ENCODE data around the gene PRDX6. TPM values are rescaled to one million over a fixed set of nuclear protein-coding genes. Genes with fewer than 3 reads are reported as not detected.

The PRDX6 gene
- total and polyA plus RNA-seq, 2 of the 8 experiments (the other 6 are each of a cell fraction or from before 2014, with no cell fraction given): 348 to 677 TPM

GRCh38 chr1:173444757-173445156 lies 32.4 kb upstream of the PRDX6 start (continued):
- TF ChIP-seq, protein P1, sequence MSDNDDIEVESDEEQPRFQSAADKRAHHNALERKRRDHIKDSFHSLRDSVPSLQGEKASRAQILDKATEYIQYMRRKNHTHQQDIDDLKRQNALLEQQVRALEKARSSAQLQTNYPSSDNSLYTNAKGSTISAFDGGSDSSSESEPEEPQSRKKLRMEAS (IDR thresholded peaks at IDR 0.05): no peak
- TF ChIP-seq SP1 (IDR thresholded peaks at IDR 0.05; ENCODE audit: low read depth, low read length): no peak
- no peak for TF ChIP-seq NRF1 (IDR thresholded peaks at IDR 0.05; ENCODE audit: low read depth, low read length)
- no peak for TF ChIP-seq HDAC6 (IDR thresholded peaks at IDR 0.05; ENCODE audit: low read depth, low read length)
- TF ChIP-seq, protein P2, sequence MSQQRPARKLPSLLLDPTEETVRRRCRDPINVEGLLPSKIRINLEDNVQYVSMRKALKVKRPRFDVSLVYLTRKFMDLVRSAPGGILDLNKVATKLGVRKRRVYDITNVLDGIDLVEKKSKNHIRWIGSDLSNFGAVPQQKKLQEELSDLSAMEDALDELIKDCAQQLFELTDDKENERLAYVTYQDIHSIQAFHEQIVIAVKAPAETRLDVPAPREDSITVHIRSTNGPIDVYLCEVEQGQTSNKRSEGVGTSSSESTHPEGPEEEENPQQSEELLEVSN (IDR thresholded peaks at IDR 0.05): no peak
- TF ChIP-seq EP300 (IDR thresholded peaks at IDR 0.05; ENCODE audit: borderline replicate concordance in 1 of 2, low read depth in 2 of 2, low read length in 2 of 2): no peak
- TF ChIP-seq RFX5 (IDR thresholded peaks at IDR 0.05; ENCODE audit: borderline replicate concordance, low read depth, low read length): no peak
- no peak for TF ChIP-seq TBP (IDR thresholded peaks at IDR 0.05; ENCODE audit: low read depth, low read length)

All from H1 (cell line).